Esophagus squamous epithelium (tissue), 5 donors: Measurements from ENCODE around the gene GRK4. TPM values are rescaled to one million over a fixed set of nuclear protein-coding genes. Genes with fewer than 3 reads are reported as not detected.
A peak's percentile ranks its signal among the peaks of the same experiment; 100 is the strongest.

Source experiments
- DNase-seq: peaks from one replicate; lab custom pipeline; 2025; lab: John Stamatoyannopoulos, UW
- H3K27ac ChIP-seq, 4 donors: fragments of 200-600 bp; sonication (generic); one replicate each; pipeline ENCODE4 v1.5.1; 2016 to 2019; ENCODE audit warnings: mild to moderate bottlenecking in 1 of 4
- H3K27me3 ChIP-seq, 4 donors: fragments of 200-600 bp; sonication (generic); 1 replicate in 3 of 4; 2 replicates in 1 of 4; pipeline versions ENCODE4 v1.5.1 to v1.6.0; 2017 to 2021; ENCODE audit warnings: antibody characterized with exemption in 1 of 4
- H3K36me3 ChIP-seq, 3 donors: fragments of 200-600 bp; sonication (generic); one replicate each; pipeline ENCODE4 v1.5.1; 2016 to 2019
- H3K4me1 ChIP-seq, 3 donors: fragments of 200-600 bp; sonication (generic); one replicate each; pipeline ENCODE4 v1.5.1; 2017 to 2019
- H3K4me3 ChIP-seq, 4 donors: fragments of 200-600 bp; sonication (generic); 1 replicate in 3 of 4; 2 replicates in 1 of 4; pipeline ENCODE4 v1.5.1; 2016 to 2019; ENCODE audit warnings: mild to moderate bottlenecking in 2 of 4, moderate library complexity in 1 of 4
- H3K9me3 ChIP-seq, 3 donors: fragments of 200-600 bp; sonication (generic); one replicate each; pipeline ENCODE4 v1.5.1; 2016 to 2019
- POLR2A ChIP-seq, 4 donors: fragments of 450-650 bp; IDR thresholded peaks; one replicate each; pipeline ENCODE4 v1.6.1; 2017; ENCODE audit warnings: antibody characterized with exemption in 4 of 4, mild to moderate bottlenecking in 4 of 4, moderate library complexity in 3 of 4
- WGBS, 2 donors: methylation state at CpG; one replicate each; pipeline ENCODE4 v1.1.5; 2018; 5-methylcytosine and 5-hydroxymethylcytosine counted together
- intact Hi-C: fragments of 100-400 bp; cut with DNase I; formaldehyde crosslinking; loops from one replicate; pipeline ENCODE4 v1.15.0; 2022
- total RNA-seq, 4 donors: library from RNA; depleted of rRNA; stranded (reverse); fragments of >200 nt; gene quantifications; one replicate each; pipeline ENCODE4 v1.1.0, GENCODE V29; 2016
- TF ChIP-seq, protein P1 (sequence below), 6 experiments: fragments of 450-650 bp in 4 of 6; fragments of 200-600 bp in 2 of 6; sonication (generic) in 2 of 6; IDR thresholded peaks; one replicate each; pipeline ENCODE4 v1.5.1; 2016 to 2019; ENCODE audit warnings: antibody characterized with exemption in 6 of 6, mild to moderate bottlenecking in 4 of 6, moderate library complexity in 4 of 6
- donor health status: DM: yes; HTN: yes; CAD: no.

The GRK4 gene
- total RNA-seq, 4 donors from 2014 or later, result 2.9 to 5.5 (median 3.7) TPM

DNA sequence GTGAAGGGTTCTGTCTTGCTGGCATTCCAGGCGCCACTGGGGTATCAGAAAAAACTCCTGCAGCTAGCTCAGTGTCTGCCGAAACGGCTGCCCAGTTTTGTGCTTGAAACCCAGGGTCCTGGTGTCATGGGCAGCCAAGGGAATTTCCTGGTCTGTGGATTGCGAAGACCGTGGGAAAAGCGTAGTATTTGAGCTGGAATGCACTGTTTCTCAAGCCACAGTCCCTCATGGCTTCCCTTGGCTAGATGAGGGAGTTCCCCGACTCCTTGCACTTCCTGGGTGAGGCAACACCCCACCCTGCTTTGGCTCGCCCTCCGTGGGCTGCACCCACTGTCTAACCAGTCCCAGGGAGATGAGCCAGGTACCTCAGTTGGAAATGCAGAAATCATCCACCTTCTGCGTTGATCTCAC, 40.2 kb upstream of the GRK4 start:
- peak overlapping the region in 3 of 4 donors; percentile 27 to 36 (median 32) for H3K27ac ChIP-seq
- H3K4me1 ChIP-seq, result peaks cover 0 to 22% (median 12%) of the 10 kb centered on the region in 3 donors
- no peak overlapping the region for H3K4me3 ChIP-seq
- WGBS, 2 donors, result 62 to 82% methylated on average over 7 of the region's 10 CpGs
- no peaks in the 10 kb centered on the region for H3K9me3 ChIP-seq
- no peak for DNase-seq
- peaks cover 12 to 98% (median 26%) of the 10 kb centered on the region in 3 donors for H3K36me3 ChIP-seq
- H3K27me3 ChIP-seq, result no peaks in the 10 kb centered on the region
- TF ChIP-seq, protein P1, sequence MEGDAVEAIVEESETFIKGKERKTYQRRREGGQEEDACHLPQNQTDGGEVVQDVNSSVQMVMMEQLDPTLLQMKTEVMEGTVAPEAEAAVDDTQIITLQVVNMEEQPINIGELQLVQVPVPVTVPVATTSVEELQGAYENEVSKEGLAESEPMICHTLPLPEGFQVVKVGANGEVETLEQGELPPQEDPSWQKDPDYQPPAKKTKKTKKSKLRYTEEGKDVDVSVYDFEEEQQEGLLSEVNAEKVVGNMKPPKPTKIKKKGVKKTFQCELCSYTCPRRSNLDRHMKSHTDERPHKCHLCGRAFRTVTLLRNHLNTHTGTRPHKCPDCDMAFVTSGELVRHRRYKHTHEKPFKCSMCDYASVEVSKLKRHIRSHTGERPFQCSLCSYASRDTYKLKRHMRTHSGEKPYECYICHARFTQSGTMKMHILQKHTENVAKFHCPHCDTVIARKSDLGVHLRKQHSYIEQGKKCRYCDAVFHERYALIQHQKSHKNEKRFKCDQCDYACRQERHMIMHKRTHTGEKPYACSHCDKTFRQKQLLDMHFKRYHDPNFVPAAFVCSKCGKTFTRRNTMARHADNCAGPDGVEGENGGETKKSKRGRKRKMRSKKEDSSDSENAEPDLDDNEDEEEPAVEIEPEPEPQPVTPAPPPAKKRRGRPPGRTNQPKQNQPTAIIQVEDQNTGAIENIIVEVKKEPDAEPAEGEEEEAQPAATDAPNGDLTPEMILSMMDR (IDR thresholded peaks at IDR 0.05), result no peak
- no peak for TF ChIP-seq POLR2A (IDR thresholded peaks at IDR 0.05)
- intact Hi-C loops, result no loop called here

DNA sequence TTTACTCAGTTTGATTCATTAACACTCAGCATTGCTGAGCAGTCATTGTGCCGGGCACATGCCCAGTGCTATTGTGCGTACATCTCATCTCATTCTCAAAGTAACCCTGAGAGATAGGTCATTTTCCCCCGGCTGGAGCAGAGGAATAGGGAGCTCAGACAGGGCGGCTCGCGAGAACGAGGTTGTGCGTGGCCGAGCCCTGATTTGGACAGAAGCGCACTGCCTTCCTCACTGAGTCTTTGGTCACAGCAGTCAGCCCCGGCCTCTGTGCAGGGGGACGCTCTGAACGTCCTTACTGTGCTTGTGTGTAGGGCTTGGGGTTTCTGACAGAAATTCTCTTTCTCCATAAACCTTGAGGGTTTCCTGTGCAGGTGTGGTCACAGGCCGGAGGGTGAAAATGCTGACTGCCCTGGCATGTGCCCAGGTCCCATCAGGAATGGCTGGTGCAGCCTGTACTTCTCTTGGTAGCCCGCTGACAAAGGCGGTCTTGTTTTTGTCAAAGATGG, 39.6 kb upstream of the GRK4 start:
- 81 to 88% methylated on average over 12 to 16 of the region's 16 CpGs for WGBS, 2 donors
- peaks cover 17 to 98% (median 32%) of the 10 kb centered on the region in 3 donors for H3K36me3 ChIP-seq
- H3K4me1 ChIP-seq, result peaks cover 0 to 22% (median 12%) of the 10 kb centered on the region in 3 donors
- no peak overlapping the region for H3K4me3 ChIP-seq
- intact Hi-C loops, result no loop called here
- H3K27ac ChIP-seq, result peak overlapping the region in 1 of 4 donors; percentile 27
- TF ChIP-seq, protein P1 (IDR thresholded peaks at IDR 0.05), result no peak
- no peak for TF ChIP-seq POLR2A (IDR thresholded peaks at IDR 0.05)
- H3K27me3 ChIP-seq, result no peaks in the 10 kb centered on the region
- H3K9me3 ChIP-seq, result no peaks in the 10 kb centered on the region
- no peak for DNase-seq

DNA sequence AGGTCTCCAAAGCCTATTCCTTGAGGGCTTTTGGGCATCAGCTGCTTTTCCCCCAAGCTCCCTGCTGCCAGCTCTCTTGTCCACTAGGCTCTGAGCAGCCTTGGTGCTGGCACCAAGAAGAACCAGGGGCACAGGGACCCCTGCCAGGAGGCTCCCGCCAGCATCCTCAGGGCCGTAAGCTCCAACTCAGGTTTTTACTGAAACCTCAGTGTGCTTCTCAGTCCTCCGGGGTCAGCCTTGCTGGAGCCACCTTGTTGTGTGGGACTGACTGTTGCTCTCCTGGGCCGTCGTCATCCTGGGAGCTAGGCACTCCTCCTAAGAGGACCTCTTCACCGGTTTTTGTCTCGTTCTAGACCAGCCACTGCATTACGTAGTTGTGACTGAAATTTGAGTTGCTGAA, 39.1 kb upstream of the GRK4 start:
- no peak overlapping the region for H3K27ac ChIP-seq
- no peak overlapping the region for H3K4me3 ChIP-seq
- WGBS, 2 donors, result 86 to 90% methylated on average over 6 to 7 of the region's 8 CpGs
- no peaks in the 10 kb centered on the region for H3K27me3 ChIP-seq
- peaks cover 0 to 22% (median 12%) of the 10 kb centered on the region in 3 donors for H3K4me1 ChIP-seq
- no peaks in the 10 kb centered on the region for H3K9me3 ChIP-seq
- TF ChIP-seq POLR2A (IDR thresholded peaks at IDR 0.05), result no peak
- TF ChIP-seq, protein P1 (IDR thresholded peaks at IDR 0.05), result no peak
- H3K36me3 ChIP-seq, result peaks cover 19 to 98% (median 35%) of the 10 kb centered on the region in 3 donors
- DNase-seq, result no peak
- intact Hi-C loops, result no loop called here

DNA sequence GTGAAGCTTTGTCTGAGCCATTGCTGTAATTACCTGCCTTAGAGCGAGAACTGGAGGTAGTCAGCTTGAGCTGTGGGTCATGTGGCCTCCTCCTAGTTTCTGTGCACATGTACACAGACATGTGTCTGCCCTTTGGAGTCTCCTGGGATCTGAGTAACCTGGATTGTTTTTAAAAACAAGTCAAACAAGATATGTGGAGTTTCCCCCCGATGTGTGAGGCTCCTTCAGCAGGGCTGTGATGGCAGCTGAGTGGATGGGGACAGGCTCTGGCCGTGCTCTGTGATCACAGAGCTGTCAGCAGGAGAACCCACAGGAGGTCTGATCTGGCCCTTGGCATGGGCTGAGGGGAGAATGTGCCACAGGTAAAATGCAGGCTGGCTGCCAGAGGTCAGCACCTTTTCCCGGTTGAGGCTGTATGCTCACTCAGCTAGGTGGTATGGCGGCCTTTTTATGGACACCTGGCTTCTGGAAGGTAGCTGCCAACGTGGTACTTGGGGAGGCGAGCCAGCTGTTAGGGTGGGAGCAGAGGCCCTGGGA, 38.5 kb upstream of the GRK4 start:
- TF ChIP-seq POLR2A (IDR thresholded peaks at IDR 0.05), result no peak
- TF ChIP-seq, protein P1 (IDR thresholded peaks at IDR 0.05), result no peak
- DNase-seq, result no peak
- 49 to 81% methylated on average over 2 to 5 of the region's 7 CpGs for WGBS, 2 donors
- Histone ChIP-seq H3K36me3 (peaks cover 19 to 99% (median 35%) of the 10 kb centered on the region in 3 donors), H3K27ac (no peak overlapping the region), H3K27me3 (no peaks in the 10 kb centered on the region), H3K4me3 (no peak overlapping the region), H3K9me3 (no peaks in the 10 kb centered on the region), H3K4me1 (peaks cover 0 to 22% (median 12%) of the 10 kb centered on the region in 3 donors)
- intact Hi-C loops, result no loop called here

DNA sequence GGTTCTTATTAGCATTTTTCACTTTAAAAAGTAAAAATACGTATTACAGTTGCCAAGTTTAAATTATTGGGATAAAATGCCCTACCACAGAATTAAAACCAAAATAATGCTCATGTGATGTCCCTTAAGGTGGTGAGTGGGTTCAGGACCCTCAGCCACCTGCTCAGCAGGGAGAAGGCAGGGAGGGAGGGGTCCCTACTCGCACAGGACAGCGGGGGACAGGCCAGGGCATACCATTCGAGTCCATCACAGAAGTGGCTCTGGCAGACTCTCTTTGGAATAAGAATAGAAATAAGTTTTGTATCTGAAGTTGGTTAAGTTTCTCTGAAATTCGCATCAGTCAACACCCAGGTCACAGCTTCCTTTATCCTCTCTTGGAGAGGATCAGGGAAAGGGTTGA, 37.9 kb upstream of the GRK4 start:
- TF ChIP-seq, protein P1 (IDR thresholded peaks at IDR 0.05), result no peak
- no peak for TF ChIP-seq POLR2A (IDR thresholded peaks at IDR 0.05)
- intact Hi-C loops, result no loop called here
- DNase-seq, result no peak
- peaks cover 19 to 99% (median 40%) of the 10 kb centered on the region in 3 donors for H3K36me3 ChIP-seq
- H3K27ac ChIP-seq, result no peak overlapping the region
- no peaks in the 10 kb centered on the region for H3K9me3 ChIP-seq
- H3K4me3 ChIP-seq, result no peak overlapping the region
- H3K4me1 ChIP-seq, result peaks cover 0 to 24% (median 12%) of the 10 kb centered on the region in 3 donors
- H3K27me3 ChIP-seq, result no peaks in the 10 kb centered on the region
- 90% methylated on average over 5 of the region's 5 CpGs for WGBS, 2 donors
